Measurements from ENCODE around the gene C6orf163. TPM values are rescaled to one million over a fixed set of nuclear protein-coding genes. Genes with fewer than 3 reads are reported as not detected.

Gene C6orf163
- total RNA-seq, 1 donor: 3.9 TPM

DNA sequence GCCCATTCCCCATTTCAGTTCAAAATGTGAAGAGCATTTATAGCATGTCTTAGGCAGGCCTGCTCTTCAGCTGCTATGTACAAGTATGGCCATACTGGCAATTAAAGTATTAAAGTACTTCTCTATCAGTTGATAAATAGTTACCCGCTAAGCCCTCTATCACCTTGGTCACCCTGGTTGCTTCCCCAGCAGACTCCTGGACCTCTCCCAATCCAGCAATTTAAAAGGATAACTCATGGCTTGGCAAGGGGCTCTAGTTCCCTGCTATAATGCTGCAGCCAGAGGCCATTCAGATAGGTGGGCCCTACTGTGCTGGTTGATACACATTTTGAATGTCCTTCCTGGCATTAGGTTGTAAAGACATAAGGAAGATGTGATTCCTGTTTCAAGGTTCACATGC is 7.0 kb downstream of the C6orf163 start:
- no peak for DNase-seq (ENCODE audit: low read depth)
- TF ChIP-seq, protein P1, sequence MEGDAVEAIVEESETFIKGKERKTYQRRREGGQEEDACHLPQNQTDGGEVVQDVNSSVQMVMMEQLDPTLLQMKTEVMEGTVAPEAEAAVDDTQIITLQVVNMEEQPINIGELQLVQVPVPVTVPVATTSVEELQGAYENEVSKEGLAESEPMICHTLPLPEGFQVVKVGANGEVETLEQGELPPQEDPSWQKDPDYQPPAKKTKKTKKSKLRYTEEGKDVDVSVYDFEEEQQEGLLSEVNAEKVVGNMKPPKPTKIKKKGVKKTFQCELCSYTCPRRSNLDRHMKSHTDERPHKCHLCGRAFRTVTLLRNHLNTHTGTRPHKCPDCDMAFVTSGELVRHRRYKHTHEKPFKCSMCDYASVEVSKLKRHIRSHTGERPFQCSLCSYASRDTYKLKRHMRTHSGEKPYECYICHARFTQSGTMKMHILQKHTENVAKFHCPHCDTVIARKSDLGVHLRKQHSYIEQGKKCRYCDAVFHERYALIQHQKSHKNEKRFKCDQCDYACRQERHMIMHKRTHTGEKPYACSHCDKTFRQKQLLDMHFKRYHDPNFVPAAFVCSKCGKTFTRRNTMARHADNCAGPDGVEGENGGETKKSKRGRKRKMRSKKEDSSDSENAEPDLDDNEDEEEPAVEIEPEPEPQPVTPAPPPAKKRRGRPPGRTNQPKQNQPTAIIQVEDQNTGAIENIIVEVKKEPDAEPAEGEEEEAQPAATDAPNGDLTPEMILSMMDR (IDR thresholded peaks at IDR 0.05; ENCODE audit: insufficient read depth, low read length): no peak
- no peak overlapping the region for H3K4me3 ChIP-seq (ENCODE audit: low read depth, low read length)

DNA sequence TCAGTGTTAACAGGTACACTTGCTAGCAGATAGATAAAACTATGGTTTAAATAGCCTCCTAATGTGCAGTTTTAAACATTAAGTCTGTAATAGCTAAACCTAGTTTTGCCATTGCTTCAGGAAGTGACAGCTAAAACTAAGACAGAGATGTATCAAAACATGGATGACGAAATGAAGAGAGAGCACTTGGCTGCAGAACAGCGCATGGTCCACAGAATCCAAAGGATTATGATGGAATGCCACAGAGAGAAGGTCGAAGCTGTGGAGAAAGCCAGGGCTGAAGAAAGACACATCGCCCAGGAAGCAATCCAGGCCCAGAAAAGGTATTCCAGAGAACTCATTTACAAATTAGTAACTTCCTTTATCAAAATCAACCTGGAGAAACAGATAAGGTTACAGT is 11.6 kb downstream of the C6orf163 start:
- TF ChIP-seq, protein P1 (IDR thresholded peaks at IDR 0.05; ENCODE audit: insufficient read depth, low read length): no peak
- DNase-seq (ENCODE audit: low read depth): no peak
- no peak overlapping the region for H3K4me3 ChIP-seq (ENCODE audit: low read depth, low read length)

DNA sequence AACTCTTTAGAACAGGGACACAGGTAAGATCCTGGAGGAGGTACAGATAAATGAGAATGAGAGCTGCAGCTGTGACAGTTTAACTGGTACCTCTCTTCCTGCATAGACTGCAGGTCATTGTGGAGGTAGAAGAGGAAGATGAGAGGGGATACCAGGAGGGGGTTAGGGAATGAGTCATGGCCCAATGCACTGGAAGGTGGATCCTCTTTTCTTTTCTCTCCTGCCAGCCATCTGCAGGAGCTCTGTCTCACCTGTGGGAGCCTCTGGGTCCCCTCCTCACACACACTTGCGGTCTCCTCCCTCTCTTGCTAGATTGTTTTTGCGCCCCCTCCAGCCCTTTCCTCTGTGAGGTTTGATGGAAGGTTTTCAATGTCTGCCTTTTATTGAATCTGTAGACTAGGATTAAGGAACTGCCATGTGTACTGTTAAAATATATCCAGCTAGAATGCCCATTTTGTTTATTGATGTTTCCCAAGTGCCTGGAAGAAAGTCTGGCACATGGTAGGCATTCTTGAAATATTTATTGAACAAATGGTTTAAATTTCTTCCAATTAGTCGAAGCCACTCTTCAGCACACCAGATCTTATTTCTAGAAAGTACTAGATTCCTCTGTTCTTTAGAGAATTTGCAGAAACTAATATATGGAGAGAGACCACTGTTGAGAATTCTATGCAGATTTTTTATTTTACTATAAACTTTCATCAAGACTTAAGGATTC is 13.0 kb downstream of the C6orf163 start:
- TF ChIP-seq, protein P1 (IDR thresholded peaks at IDR 0.05; ENCODE audit: insufficient read depth, low read length): no peak
- DNase-seq (ENCODE audit: low read depth): no peak
- no peak overlapping the region for H3K4me3 ChIP-seq (ENCODE audit: low read depth, low read length)

- DNase-seq (ENCODE audit: low read depth): no peak
- TF ChIP-seq, protein P1 (IDR thresholded peaks at IDR 0.05; ENCODE audit: insufficient read depth, low read length): no peak
- H3K4me3 ChIP-seq (ENCODE audit: low read depth, low read length): no peak overlapping the region
These were observed 20.1 kb downstream of the C6orf163 start for GRCh38 chr6:87364602-87365252.

DNA sequence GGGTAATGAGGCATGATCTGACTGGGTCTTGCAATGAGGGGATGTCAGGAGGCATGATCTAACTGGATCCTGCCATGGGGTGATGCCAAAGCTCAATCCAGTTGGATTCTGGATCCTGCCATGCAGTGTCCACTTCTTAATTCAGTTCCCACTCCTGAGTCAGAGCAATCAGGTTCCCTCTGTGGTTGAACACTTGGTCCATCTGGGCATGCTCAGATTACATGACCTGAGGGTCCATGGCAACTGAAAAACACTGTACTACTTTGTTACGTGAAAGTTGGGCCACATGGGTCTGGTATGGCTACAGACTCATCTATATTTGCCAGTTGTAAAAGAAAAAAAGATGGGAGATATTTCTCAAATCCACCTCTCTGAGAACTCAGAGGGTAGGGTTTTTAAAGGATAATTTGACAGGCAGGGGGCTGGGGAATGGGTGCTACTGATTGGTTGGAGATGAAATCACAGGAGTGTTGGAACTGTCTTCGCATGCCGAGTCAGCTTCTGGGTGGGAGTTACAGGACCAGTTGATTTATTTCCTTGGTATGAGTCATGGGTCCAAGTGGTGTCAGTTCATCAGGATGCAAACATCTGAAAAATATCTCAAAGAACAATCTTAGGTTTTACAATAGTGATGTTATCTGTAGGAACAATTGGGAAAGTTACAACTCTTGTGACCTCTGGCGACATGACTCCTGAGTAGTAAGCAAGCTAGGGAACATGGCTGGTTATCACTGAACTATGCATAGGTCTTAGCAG is 21.6 kb downstream of the C6orf163 start:
- TF ChIP-seq, protein P1 (IDR thresholded peaks at IDR 0.05; ENCODE audit: insufficient read depth, low read length): no peak

DNA sequence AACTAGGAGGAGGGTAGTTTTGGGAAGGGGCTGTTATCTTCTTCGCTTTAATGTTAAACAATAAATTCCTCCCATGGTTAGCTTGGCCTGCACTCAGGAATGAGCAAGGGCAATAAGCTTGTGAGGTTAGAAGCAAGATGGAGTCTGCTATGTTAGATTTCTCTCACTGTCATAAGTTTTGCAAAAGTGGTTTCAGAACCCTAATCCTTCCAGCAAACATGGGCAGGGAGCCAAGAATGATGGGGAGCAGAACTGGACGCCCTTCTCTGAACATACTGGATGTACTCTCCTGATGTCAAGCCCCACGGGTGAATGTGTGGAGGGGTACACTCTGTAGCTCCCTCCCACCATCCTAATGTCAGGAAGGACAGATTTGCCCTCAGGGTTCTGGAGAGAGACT is 22.3 kb downstream of the C6orf163 start:
- TF ChIP-seq, protein P1 (IDR thresholded peaks at IDR 0.05; ENCODE audit: insufficient read depth, low read length): no peak
- no peak overlapping the region for H3K4me3 ChIP-seq (ENCODE audit: low read depth, low read length)
- DNase-seq (ENCODE audit: low read depth): no peak

More for the DNA sequence above, 21.6 kb downstream of the C6orf163 start:
- H3K4me3 ChIP-seq (ENCODE audit: low read depth, low read length): no peak overlapping the region
- no peak for DNase-seq (ENCODE audit: low read depth)
